SK-N-SH treated with all-trans-retinoic acid at 6 μM for 48 hours (cell line): ENCODE data around the gene CDC45.
"Not testable (repeated sequence)": the region's sequence is repeated elsewhere in the genome, so short reads cannot be mapped to it uniquely, and the experiment has no call there.

ENCODE experiments used
- ATAC-seq: fragments of 200-7000 bp; cut with Tn5 transposase; 3 replicates; pipeline ENCODE4 v1.9.1; 2020; ENCODE audit warnings: mild to moderate bottlenecking, moderate library complexity
- BACH2 ChIP-seq: fragments of 250-450 bp; sonication (Bioruptor Pico); IDR thresholded peaks from 2 replicates; pipeline ENCODE4 v1.9.0; 2021; ENCODE audit warnings: mild to moderate bottlenecking, borderline replicate concordance
- CSDC2 ChIP-seq: fragments of 250-450 bp; sonication (Bioruptor Pico); IDR thresholded peaks from 2 replicates; pipeline ENCODE4 v1.5.0; 2020; ENCODE audit warnings: mild to moderate bottlenecking, moderate library complexity
- ESRRG ChIP-seq: fragments of 250-450 bp; sonication (Bioruptor Pico); IDR thresholded peaks from 2 replicates; pipeline ENCODE4 v1.6.1; 2021; ENCODE audit warnings: mild to moderate bottlenecking
- GLIS3 ChIP-seq: fragments of 250-450 bp; sonication (Bioruptor Pico); IDR thresholded peaks from 2 replicates; pipeline ENCODE4 v1.5.0; 2020; ENCODE audit warnings: mild to moderate bottlenecking, moderate library complexity
- ISL1 ChIP-seq: fragments of 250-450 bp; sonication (Bioruptor Pico); IDR thresholded peaks from 2 replicates; pipeline ENCODE4 v2.1.2; 2022; ENCODE audit warnings: mild to moderate bottlenecking, moderate library complexity
- OSR1 ChIP-seq: fragments of 250-450 bp; sonication (Bioruptor Pico); IDR thresholded peaks from 2 replicates; pipeline ENCODE4 v1.8.0; 2022; ENCODE audit warnings: moderate library complexity, mild to moderate bottlenecking, inconsistent platforms
- PATZ1 ChIP-seq: fragments of 250-450 bp; sonication (Bioruptor Pico); IDR thresholded peaks from 2 replicates; pipeline ENCODE4 v1.8.0; 2020; ENCODE audit warnings: mild to moderate bottlenecking, moderate library complexity, borderline replicate concordance
- POU6F1 ChIP-seq: fragments of 250-450 bp; sonication (Bioruptor Pico); IDR thresholded peaks from 2 replicates; pipeline ENCODE4 v1.8.0; 2021; ENCODE audit warnings: low read depth, mild to moderate bottlenecking, moderate library complexity, borderline replicate concordance
- PPARA ChIP-seq: fragments of 250-450 bp; sonication (Bioruptor Pico); IDR thresholded peaks from 2 replicates; pipeline ENCODE4 v1.5.0; 2020; ENCODE audit warnings: mild to moderate bottlenecking, borderline replicate concordance
- RARB ChIP-seq: fragments of 250-450 bp; sonication (Bioruptor Pico); IDR thresholded peaks from 2 replicates; pipeline ENCODE4 v1.8.0; 2021; ENCODE audit warnings: mild to moderate bottlenecking, moderate library complexity
- SNAI2 ChIP-seq: fragments of 250-450 bp; sonication (Bioruptor Pico); IDR thresholded peaks from 2 replicates; pipeline ENCODE4 v1.5.0; 2020; ENCODE audit warnings: mild to moderate bottlenecking, moderate library complexity
- TOX ChIP-seq: fragments of 250-450 bp; sonication (Bioruptor Pico); IDR thresholded peaks from 2 replicates; pipeline ENCODE4 v1.8.0; 2021; ENCODE audit warnings: mild to moderate bottlenecking, moderate library complexity, borderline replicate concordance
- TSHZ2 ChIP-seq: fragments of 250-450 bp; sonication (Bioruptor Pico); IDR thresholded peaks from 2 replicates; pipeline ENCODE4 v1.5.0; 2020; ENCODE audit warnings: mild to moderate bottlenecking, moderate library complexity
- ZC3H10 ChIP-seq: fragments of 250-450 bp; sonication (Bioruptor Pico); IDR thresholded peaks from 2 replicates; pipeline ENCODE4 v1.5.1; 2021; ENCODE audit warnings: mild to moderate bottlenecking, moderate library complexity
- ZFP3 ChIP-seq: fragments of 250-450 bp; sonication (Bioruptor Pico); IDR thresholded peaks from 2 replicates; pipeline ENCODE4 v1.5.0; 2020; ENCODE audit warnings: mild to moderate bottlenecking, moderate library complexity
- ZFP30 ChIP-seq: fragments of 450-650 bp; formaldehyde crosslinking; IDR thresholded peaks from 2 replicates; pipeline ENCODE4 v1.5.0; 2022; ENCODE audit warnings: mild to moderate bottlenecking, moderate library complexity
- ZNF565 ChIP-seq: fragments of 450-650 bp; formaldehyde crosslinking; conservative IDR thresholded peaks from 2 replicates; pipeline ENCODE4 v1.5.0; 2020; ENCODE audit warnings: low read depth, mild to moderate bottlenecking, moderate library complexity
- ZNF70 ChIP-seq: fragments of 450-650 bp; formaldehyde crosslinking; IDR thresholded peaks from 2 replicates; pipeline ENCODE4 v1.5.0; 2020; ENCODE audit warnings: mild to moderate bottlenecking, moderate library complexity
- ZNF8 ChIP-seq: fragments of 450-650 bp; formaldehyde crosslinking; IDR thresholded peaks from 2 replicates; pipeline ENCODE4 v1.5.0; 2020; ENCODE audit warnings: mild to moderate bottlenecking, moderate library complexity
- TF ChIP-seq, protein P1 (sequence below): fragments of 250-450 bp; sonication (Bioruptor Pico); IDR thresholded peaks from 2 replicates; pipeline ENCODE4 v1.5.1; 2021; ENCODE audit warnings: mild to moderate bottlenecking, moderate library complexity

The CDC45 gene

GRCh38 chr22:19546680-19547079, 67.0 kb downstream of the CDC45 start:
- no peak for TF ChIP-seq ZFP30
- TF ChIP-seq RARB (CRISPR knock-in tag), result no peak
- no peak for TF ChIP-seq TSHZ2
- TF ChIP-seq OSR1, result no peak
- TF ChIP-seq ZFP3 (CRISPR knock-in tag), result no peak
- TF ChIP-seq ZNF565 (CRISPR knock-in tag), result no peak
- no peak for TF ChIP-seq ZNF8 (CRISPR knock-in tag)
- TF ChIP-seq ZC3H10 (CRISPR knock-in tag), result no peak
- no peak for TF ChIP-seq BACH2 (CRISPR knock-in tag)
- TF ChIP-seq POU6F1 (CRISPR knock-in tag), result no peak
- no peak for TF ChIP-seq PATZ1 (CRISPR knock-in tag)
- no peak for TF ChIP-seq ZNF70
- TF ChIP-seq PPARA (CRISPR knock-in tag), result no peak
- no peak for TF ChIP-seq ESRRG (CRISPR knock-in tag)
- TF ChIP-seq, all 23 proteins: peak for 0
- no peak for ATAC-seq

DNA sequence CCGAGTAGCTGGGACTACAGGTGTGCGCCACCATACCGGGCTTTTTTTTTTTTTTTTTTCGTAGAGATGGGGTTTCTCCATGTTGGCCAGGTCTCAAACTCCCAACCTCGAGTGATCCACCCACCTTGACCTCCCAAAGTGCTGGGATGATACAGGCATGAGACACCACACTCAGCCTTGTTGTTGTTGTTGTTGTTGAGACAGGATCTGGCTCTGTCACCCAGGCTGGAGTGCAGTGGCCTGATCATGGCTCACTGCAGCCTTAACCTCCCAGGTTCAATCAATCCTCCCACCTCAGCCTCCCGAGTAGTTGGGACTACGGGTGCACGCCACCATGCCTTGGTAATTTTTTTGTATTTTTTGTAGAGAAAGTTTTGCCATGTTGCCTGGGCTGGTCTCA, 67.9 kb downstream of the CDC45 start:
- no peak for TF ChIP-seq ZFP3 (CRISPR knock-in tag)
- TF ChIP-seq ZNF70, result no peak
- TF ChIP-seq, protein P1, sequence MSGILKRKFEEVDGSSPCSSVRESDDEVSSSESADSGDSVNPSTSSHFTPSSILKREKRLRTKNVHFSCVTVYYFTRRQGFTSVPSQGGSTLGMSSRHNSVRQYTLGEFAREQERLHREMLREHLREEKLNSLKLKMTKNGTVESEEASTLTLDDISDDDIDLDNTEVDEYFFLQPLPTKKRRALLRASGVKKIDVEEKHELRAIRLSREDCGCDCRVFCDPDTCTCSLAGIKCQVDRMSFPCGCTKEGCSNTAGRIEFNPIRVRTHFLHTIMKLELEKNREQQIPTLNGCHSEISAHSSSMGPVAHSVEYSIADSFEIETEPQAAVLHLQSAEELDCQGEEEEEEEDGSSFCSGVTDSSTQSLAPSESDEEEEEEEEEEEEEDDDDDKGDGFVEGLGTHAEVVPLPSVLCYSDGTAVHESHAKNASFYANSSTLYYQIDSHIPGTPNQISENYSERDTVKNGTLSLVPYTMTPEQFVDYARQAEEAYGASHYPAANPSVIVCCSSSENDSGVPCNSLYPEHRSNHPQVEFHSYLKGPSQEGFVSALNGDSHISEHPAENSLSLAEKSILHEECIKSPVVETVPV (CRISPR knock-in tag), result no peak
- TF ChIP-seq POU6F1 (CRISPR knock-in tag), result no peak
- no peak for TF ChIP-seq GLIS3 (CRISPR knock-in tag)
- no peak for TF ChIP-seq RARB (CRISPR knock-in tag)
- TF ChIP-seq CSDC2 (CRISPR knock-in tag), result no peak
- no peak for TF ChIP-seq PATZ1 (CRISPR knock-in tag)
- no peak for TF ChIP-seq ISL1 (CRISPR knock-in tag)
- no peak for TF ChIP-seq BACH2 (CRISPR knock-in tag)
- TF ChIP-seq TOX (CRISPR knock-in tag), result no peak
- no peak for TF ChIP-seq TSHZ2
- TF ChIP-seq SNAI2 (CRISPR knock-in tag), result no peak
- no peak for ATAC-seq

GRCh38 chr22:19548427-19548826, 68.7 kb downstream of the CDC45 start:
- not testable (repeated sequence) for ATAC-seq
